GM12865 (cell line): ENCODE measurements around the gene VWA8.

Experiments
- DNase-seq: peaks from one replicate; pipeline ENCODE4 v3.0.0; 2010; ENCODE audit warnings: low read depth
- H3K4me3 ChIP-seq: 2 replicates; pipeline ENCODE4 v1.5.1; 2011; ENCODE audit warnings: mild to moderate bottlenecking, low read depth, low read length, control low read depth
- TF ChIP-seq, protein P1 (sequence below): IDR thresholded peaks from 2 replicates; pipeline ENCODE4 v1.5.1; 2011; ENCODE audit warnings: low read length, control low read depth, low read depth, inconsistent platforms; ENCODE audit not compliant: insufficient read depth; ENCODE audit errors: missing control alignments

Gene VWA8

DNA sequence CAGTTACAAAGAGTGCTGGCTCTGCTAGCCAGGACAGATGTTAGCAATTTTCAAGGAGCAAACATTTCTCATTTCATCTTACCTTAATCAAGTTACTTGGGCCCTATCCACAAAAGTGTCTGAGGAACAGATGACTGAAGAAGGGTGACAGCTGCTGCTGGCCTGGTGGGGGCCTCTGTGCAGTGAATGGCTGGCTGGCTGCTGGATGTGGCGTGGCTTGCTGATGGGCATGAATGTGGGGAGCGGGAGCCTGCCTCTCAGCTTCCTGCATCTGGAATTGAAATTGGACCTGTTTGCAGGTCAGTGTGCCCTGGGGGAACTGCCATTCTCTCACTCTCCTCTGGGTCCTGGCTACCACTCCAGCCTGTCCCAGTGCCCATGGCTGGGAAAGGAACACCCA is 408.9 kb downstream of the VWA8 start:
- TF ChIP-seq, protein P1, sequence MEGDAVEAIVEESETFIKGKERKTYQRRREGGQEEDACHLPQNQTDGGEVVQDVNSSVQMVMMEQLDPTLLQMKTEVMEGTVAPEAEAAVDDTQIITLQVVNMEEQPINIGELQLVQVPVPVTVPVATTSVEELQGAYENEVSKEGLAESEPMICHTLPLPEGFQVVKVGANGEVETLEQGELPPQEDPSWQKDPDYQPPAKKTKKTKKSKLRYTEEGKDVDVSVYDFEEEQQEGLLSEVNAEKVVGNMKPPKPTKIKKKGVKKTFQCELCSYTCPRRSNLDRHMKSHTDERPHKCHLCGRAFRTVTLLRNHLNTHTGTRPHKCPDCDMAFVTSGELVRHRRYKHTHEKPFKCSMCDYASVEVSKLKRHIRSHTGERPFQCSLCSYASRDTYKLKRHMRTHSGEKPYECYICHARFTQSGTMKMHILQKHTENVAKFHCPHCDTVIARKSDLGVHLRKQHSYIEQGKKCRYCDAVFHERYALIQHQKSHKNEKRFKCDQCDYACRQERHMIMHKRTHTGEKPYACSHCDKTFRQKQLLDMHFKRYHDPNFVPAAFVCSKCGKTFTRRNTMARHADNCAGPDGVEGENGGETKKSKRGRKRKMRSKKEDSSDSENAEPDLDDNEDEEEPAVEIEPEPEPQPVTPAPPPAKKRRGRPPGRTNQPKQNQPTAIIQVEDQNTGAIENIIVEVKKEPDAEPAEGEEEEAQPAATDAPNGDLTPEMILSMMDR = no peak
- no peak for DNase-seq
- H3K4me3 ChIP-seq = no peak overlapping the region

DNA sequence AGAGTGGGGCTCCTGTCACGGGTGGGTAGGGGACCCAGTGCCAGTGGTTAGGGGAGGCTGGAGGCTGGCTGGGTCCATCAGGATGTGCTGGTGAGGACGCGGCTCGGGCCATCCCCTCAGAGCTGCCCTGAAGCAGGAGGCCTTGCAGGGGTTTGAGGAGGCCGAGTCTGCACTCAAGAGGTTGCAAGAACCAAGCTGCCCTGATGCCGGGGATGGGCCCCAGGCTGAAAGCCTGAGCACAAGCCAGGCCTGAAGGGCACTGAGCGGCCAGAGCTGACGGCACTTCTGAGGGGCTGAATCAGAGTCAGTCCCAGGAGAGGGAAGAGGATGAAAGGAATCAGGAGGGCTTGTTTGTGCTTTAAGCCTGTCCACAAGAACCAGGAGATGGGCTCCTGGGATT is 410.6 kb downstream of the VWA8 start:
- TF ChIP-seq, protein P1 = no peak
- no peak for DNase-seq
- no peak overlapping the region for H3K4me3 ChIP-seq

DNA sequence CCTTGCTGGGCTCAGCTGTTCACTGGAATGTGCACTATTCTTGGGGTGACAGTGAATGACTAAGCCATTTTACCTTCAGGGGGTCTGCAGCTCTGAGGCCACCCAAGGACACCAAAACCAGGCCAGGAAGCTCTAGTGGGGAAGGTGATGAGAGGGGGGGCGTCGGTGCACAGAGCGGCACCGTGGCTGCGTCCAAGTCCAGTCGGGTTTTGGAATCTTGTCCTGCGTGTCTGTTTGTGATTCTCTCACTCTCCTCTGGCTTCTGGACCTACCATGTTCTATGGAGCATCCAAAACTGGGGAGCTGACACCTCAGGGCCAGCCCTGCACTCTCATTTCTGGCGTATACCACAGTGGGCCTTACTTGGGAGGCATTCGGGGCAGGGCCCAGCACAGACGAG is 411.4 kb downstream of the VWA8 start:
- no peak for DNase-seq
- H3K4me3 ChIP-seq = no peak overlapping the region
- TF ChIP-seq, protein P1 = no peak

DNA sequence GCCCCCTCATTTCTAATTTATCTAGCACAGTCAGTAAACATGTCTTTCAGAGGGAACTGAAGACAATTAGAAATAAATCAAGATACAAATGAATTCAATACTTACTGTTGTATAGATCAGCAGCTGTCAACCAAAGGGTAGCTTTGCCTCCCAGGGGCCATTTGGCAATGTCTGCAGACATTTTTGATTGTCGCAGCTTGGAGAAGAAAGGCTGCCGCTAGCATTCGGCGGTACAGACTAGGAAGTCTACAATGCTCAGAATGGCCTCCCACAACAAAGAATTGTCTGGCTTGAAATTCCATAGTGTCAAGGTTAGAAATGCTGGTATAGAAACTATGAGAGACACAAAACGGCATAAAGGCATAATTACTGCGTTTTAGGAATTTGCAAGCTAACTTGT is 412.0 kb downstream of the VWA8 start:
- TF ChIP-seq, protein P1 = no peak
- DNase-seq = no peak
- H3K4me3 ChIP-seq = no peak overlapping the region

DNA sequence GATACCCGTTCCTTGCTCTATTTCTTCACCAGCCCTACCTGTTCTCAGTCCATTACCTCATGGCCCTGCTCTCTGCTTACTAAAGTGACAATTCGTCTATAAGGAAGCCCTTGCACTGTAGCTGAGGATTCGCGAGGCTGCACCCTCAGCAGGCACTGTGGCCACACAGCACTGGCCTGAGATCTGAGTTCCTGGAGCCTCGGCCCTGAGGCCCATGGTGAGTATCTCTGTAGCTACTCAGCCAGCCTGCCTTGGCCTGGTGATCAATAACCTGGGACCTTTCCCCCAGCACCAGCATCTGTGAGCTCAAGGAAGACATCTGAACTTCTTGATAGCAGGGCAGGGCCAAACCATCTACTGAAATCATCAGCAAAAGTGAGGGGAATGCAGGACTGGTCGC is 412.9 kb downstream of the VWA8 start:
- H3K4me3 ChIP-seq = no peak overlapping the region
- TF ChIP-seq, protein P1 = no peak

DNA sequence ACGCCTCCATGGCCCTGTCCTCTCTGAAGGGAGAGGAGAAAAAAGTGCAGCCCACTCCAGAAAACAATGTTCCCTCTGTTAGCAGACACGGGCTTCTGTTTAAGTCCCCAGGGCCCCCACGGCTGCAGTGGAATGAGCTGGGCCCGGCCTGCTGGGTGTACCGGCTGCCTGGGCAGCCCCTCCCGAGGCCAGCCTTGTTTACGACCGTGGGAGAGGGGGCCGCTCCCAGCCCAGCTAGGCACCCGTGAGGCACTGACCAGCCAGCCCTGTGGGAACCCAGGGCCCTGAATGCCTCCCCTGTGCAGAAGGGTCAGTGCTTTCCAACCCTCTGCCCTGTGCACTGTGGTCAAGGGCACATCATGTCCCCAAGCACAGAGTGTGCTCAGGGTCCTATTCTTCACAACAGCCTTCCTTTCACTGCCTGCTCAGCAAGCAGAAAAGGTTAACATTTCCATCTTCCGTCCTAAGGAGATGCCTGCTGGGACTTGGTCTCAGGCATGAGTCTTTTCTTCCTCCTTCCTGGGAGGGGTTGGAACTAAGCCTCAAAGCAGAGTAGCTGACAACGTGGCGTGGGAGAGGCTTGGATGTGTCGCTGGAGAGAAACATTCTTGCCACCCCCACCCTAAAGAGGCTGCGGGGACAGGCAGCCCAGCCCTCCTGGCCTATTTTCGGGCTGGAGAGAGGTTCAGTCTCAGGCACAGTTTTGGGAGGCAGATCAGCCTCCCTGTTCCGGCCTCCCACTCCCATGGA is 413.5 kb downstream of the VWA8 start:
- TF ChIP-seq, protein P1 = no peak
- no peak for DNase-seq
- H3K4me3 ChIP-seq = no peak overlapping the region

More for the DNA sequence above, 412.9 kb downstream of the VWA8 start:
- DNase-seq = no peak
